DOHH2 (cell line): Measurements from ENCODE around the gene RPL32.
A peak's percentile ranks its signal among the peaks of the same experiment; 100 is the strongest.

ENCODE experiments used
- H3F3A ChIP-seq: fragments of 200-600 bp; sonication (generic), shearing (Covaris generic); 2 replicates; pipeline ENCODE4 v1.6.0; 2016; ENCODE audit warnings: antibody characterized with exemption, mild to moderate bottlenecking; ENCODE audit not compliant: control insufficient read depth, insufficient read depth
- H3K27ac ChIP-seq: fragments of 200-600 bp; sonication (generic); 2 replicates; pipeline ENCODE4 v1.5.1; 2014; ENCODE audit warnings: low read depth, mild to moderate bottlenecking, low read length, moderate library complexity
- H3K27me3 ChIP-seq: fragments of 200-600 bp; sonication (generic); 2 replicates; pipeline ENCODE4 v1.6.1; 2014; ENCODE audit warnings: mild to moderate bottlenecking, low read length, mixed read lengths; ENCODE audit not compliant: control insufficient read depth
- H3K36me3 ChIP-seq: fragments of 200-600 bp; sonication (generic); 2 replicates; pipeline ENCODE4 v1.6.1; 2014; ENCODE audit warnings: mild to moderate bottlenecking, low read length, moderate library complexity, mixed read lengths; ENCODE audit not compliant: control insufficient read depth
- H3K4me1 ChIP-seq: fragments of 200-600 bp; sonication (generic); 2 replicates; pipeline ENCODE4 v1.6.1; 2014; ENCODE audit warnings: mild to moderate bottlenecking, low read length, mixed read lengths; ENCODE audit not compliant: control insufficient read depth
- H3K4me2 ChIP-seq: fragments of 200-600 bp; sonication (generic); 2 replicates; pipeline ENCODE4 v1.6.0; 2014; ENCODE audit warnings: mild to moderate bottlenecking, low read length, moderate library complexity
- H3K4me3 ChIP-seq: fragments of 200-600 bp; sonication (generic); 2 replicates; pipeline ENCODE4 v1.5.1; 2014; ENCODE audit warnings: mild to moderate bottlenecking, low read length, mixed read lengths
- H3K79me2 ChIP-seq: fragments of 200-600 bp; sonication (generic); 2 replicates; pipeline ENCODE4 v1.6.1; 2014; ENCODE audit warnings: mild to moderate bottlenecking, low read length, mixed read lengths; ENCODE audit not compliant: control insufficient read depth
- H3K9me2 ChIP-seq: fragments of 200-600 bp; sonication (generic); replicated peaks from 2 replicates; pipeline ENCODE4 v1.6.1; 2014; ENCODE audit warnings: mild to moderate bottlenecking, low read length, mixed read lengths; ENCODE audit not compliant: control insufficient read depth
- H3K9me3 ChIP-seq: fragments of 200-600 bp; sonication (generic); 2 replicates; pipeline ENCODE4 v1.6.1; 2014; ENCODE audit warnings: antibody characterized with exemption, low read length, mixed read lengths; ENCODE audit not compliant: control insufficient read depth, insufficient read depth
- H4K20me1 ChIP-seq: fragments of 200-600 bp; sonication (generic); 2 replicates; pipeline ENCODE4 v1.6.0; 2014; ENCODE audit warnings: low read depth, mild to moderate bottlenecking, antibody characterized with exemption, low read length, moderate library complexity; ENCODE audit not compliant: control insufficient read depth, insufficient read depth
- EZH2phosphoT487 ChIP-seq: fragments of 200-600 bp; sonication (generic); IDR thresholded peaks from 2 replicates; pipeline ENCODE4 v1.6.1; 2017; ENCODE audit warnings: borderline replicate concordance, mild to moderate bottlenecking, antibody characterized with exemption, low read length, moderate library complexity, mixed read lengths
- TF ChIP-seq, protein P1 (sequence below): fragments of 200-600 bp; sonication (generic); IDR thresholded peaks from one replicate; pipeline ENCODE4 v1.5.1; 2014; ENCODE audit warnings: antibody characterized with exemption, mild to moderate bottlenecking, low read depth, low read length; ENCODE audit not compliant: poor library complexity, severe bottlenecking

RPL32 gene

DNA sequence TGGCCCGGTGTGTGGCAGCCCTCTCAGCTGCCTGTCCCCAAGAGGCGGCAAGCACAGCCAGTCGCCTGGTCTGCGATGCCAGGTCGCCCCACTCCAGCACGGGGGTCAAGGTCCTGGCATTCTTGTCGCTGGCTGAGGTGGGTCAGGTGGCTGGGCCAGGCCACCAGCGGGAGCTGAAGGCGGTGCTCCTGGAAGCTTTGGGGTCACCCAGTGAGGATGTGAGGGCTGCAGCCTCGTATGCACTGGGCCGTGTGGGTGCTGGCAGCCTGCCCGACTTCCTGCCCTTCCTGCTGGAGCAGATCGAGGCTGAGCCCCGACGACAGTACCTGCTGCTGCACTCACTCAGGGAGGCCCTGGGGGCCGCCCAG, 24.0 kb downstream of the RPL32 start:
- no peak overlapping the region for H3K4me2 ChIP-seq
- no peak overlapping the region for H3K27ac ChIP-seq
- TF ChIP-seq EZH2phosphoT487 = no peak
- TF ChIP-seq, protein P1, sequence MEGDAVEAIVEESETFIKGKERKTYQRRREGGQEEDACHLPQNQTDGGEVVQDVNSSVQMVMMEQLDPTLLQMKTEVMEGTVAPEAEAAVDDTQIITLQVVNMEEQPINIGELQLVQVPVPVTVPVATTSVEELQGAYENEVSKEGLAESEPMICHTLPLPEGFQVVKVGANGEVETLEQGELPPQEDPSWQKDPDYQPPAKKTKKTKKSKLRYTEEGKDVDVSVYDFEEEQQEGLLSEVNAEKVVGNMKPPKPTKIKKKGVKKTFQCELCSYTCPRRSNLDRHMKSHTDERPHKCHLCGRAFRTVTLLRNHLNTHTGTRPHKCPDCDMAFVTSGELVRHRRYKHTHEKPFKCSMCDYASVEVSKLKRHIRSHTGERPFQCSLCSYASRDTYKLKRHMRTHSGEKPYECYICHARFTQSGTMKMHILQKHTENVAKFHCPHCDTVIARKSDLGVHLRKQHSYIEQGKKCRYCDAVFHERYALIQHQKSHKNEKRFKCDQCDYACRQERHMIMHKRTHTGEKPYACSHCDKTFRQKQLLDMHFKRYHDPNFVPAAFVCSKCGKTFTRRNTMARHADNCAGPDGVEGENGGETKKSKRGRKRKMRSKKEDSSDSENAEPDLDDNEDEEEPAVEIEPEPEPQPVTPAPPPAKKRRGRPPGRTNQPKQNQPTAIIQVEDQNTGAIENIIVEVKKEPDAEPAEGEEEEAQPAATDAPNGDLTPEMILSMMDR = no peak

DNA sequence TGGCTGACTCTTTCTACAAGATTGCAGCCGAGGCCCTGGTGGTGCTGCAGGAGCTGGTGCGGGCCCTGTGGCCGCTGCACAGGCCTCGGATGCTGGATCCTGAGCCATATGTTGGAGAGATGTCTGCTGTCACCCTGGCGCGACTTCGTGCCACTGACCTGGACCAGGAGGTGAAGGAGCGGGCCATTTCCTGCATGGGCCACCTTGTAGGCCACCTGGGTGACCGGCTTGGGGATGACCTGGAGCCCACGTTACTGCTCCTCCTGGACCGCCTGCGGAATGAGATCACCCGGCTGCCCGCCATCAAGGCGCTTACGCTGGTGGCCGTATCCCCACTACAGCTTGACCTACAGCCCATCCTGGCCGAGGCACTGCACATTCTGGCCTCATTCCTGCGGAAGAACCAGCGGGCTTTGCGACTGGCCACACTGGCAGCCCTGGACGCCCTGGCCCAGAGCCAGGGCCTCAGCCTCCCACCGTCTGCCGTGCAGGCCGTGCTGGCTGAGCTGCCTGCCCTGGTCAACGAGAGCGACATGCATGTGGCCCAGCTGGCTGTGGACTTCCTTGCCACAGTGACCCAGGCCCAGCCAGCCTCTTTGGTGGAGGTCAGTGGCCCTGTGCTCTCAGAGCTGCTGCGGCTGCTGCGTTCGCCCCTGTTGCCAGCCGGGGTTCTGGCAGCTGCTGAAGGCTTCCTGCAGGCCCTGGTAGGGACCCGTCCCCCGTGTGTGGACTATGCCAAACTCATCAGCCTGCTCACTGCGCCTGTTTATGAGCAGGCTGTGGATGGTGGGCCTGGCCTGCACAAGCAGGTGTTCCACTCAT, 24.6 kb downstream of the RPL32 start:
- no peaks in the 10 kb centered on the region for H3K27me3 ChIP-seq
- no peaks in the 10 kb centered on the region for H3K9me2 ChIP-seq
- H3K4me1 ChIP-seq = peaks cover 22% of the 10 kb centered on the region
- TF ChIP-seq, protein P1 = no peak
- no peak for TF ChIP-seq EZH2phosphoT487
- H3K27ac ChIP-seq = no peak overlapping the region
- H3F3A ChIP-seq = no peaks in the 10 kb centered on the region
- no peaks in the 10 kb centered on the region for H3K36me3 ChIP-seq
- no peaks in the 10 kb centered on the region for H4K20me1 ChIP-seq
- no peaks in the 10 kb centered on the region for H3K9me3 ChIP-seq
- no peaks in the 10 kb centered on the region for H3K79me2 ChIP-seq
- H3K4me2 ChIP-seq = no peak overlapping the region
- H3K4me3 ChIP-seq = no peak overlapping the region

More for the DNA sequence above, 24.0 kb downstream of the RPL32 start:
- Histone ChIP-seq H4K20me1 (no peaks in the 10 kb centered on the region), H3F3A (no peaks in the 10 kb centered on the region), H3K9me2 (no peaks in the 10 kb centered on the region), H3K4me3 (no peak overlapping the region), H3K9me3 (no peaks in the 10 kb centered on the region), H3K36me3 (no peaks in the 10 kb centered on the region), H3K79me2 (no peaks in the 10 kb centered on the region), H3K4me1 (peaks cover 22% of the 10 kb centered on the region), H3K27me3 (no peaks in the 10 kb centered on the region)

DNA sequence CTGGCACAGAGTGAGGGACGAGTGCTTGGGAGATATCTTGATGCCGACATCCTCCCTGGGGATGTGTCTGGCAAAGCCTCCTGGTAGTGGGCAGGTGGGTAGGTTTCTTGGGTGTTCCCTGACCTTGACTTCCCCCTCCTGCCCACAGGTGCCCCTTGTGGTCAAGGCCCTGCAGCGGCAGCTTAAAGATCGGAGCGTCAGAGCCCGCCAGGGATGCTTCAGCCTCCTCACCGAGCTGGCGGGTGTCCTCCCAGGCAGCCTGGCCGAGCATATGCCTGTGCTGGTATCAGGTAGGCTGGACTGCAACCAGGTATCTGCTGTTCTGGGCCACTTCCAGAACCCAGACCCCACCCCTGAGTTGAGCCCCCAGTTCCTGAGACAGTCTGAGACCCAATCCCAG, 25.6 kb downstream of the RPL32 start:
- Histone ChIP-seq H3K4me1 (peaks cover 26% of the 10 kb centered on the region), H3K79me2 (no peaks in the 10 kb centered on the region), H3K27ac (no peak overlapping the region), H3K9me3 (no peaks in the 10 kb centered on the region), H3K4me2 (no peak overlapping the region), H3F3A (no peaks in the 10 kb centered on the region), H3K27me3 (no peaks in the 10 kb centered on the region), H3K36me3 (no peaks in the 10 kb centered on the region), H3K4me3 (no peak overlapping the region), H4K20me1 (no peaks in the 10 kb centered on the region), H3K9me2 (no peaks in the 10 kb centered on the region)
- TF ChIP-seq EZH2phosphoT487 = no peak
- TF ChIP-seq, protein P1 = peak; percentile 17
